DND-41 (cell line): ENCODE results near the gene JADE2.

ENCODE experiments used
- CTCF ChIP-seq: IDR thresholded peaks from 2 replicates; pipeline ENCODE4 v1.5.1; 2012; ENCODE audit warnings: borderline replicate concordance, low read length, moderate library complexity, mild to moderate bottlenecking; ENCODE audit not compliant: poor library complexity, severe bottlenecking; ENCODE audit errors: extremely low read depth
- EZH2 ChIP-seq: IDR thresholded peaks from 3 replicates; pipeline ENCODE4 v1.6.1; 2012; ENCODE audit warnings: borderline replicate concordance, low read depth, mild to moderate bottlenecking, moderate library complexity, low read length, inconsistent platforms; ENCODE audit not compliant: severe bottlenecking

DNA sequence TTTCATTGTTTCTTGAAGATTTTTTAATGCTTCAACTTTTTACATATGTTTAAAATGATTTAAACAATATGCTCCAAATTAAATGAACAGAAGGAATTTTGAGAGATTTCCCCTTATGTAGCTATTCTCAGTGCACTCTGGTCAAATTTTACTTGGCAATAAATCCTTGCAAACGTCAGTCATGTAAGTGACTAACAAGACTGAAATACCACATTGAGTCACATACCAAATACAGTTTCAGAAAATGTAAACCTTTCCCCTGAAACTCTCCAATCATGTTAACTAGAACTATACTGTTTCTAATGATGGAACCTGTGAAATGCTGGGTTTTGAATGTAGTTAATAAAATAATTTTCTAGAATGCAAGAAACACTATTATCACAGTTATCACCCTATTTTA, 77.6 kb downstream of the JADE2 start:
- TF ChIP-seq CTCF (no peak), EZH2 (no peak)
